NAMALWA (cell line): ENCODE results near the gene PNPLA3.

Experiments
- DNase-seq: peaks from one replicate; pipeline ENCODE4 v3.0.0-alpha.2; 2015; ENCODE audit warnings: low spot score

The PNPLA3 gene

DNA sequence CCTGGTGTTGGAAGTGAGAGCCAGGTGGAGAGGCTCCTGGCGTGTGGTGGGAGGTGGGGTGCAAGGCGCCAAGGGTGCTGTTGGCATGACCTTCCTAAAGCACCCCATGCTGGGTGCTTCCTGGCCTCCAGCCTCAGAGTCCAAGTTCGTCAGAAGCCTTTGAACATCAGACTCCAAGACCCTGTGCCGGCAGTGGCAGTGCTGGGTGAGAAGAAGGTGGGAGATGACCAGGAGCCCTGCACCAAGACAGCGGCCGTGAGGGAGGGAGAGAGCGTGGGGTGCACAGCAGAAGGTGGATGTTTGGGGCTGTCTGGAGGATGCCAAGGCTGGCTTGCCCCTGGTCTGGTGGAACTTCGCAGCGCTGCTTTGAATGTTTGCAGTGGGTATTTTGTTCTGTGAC, 70.8 kb downstream of the PNPLA3 start:
- no peak for DNase-seq

DNA sequence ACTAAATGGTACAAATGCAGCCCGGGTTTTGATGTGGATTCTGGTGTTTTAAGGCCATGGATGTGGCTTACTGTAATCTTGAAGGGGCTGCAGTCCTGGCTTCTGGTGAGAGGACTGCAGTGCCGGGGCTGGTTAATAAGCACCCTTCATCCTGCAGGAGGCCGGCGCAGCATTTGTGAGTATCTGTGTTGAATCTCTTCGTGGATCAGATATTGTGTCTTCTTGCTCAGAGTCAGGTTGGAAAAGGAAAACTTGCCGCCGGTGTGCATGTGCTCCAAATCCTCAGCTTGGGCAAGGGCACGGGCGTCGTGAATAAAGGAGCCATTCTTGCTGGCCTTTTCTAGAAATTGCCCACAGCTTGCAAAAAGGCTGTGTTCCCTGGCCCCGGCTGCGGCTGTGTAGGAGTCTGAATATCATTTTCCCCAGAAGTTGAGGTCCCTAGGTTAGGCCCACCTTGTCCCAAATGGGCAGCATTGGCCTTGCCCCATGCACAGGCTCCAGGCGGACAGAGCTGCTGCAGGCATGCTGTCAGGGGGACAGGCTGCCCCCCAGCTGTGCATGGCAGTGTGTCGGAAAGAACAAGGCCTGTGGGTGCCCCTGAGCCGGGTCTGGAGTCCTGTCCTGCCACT, 71.6 kb downstream of the PNPLA3 start:
- no peak for DNase-seq

DNA sequence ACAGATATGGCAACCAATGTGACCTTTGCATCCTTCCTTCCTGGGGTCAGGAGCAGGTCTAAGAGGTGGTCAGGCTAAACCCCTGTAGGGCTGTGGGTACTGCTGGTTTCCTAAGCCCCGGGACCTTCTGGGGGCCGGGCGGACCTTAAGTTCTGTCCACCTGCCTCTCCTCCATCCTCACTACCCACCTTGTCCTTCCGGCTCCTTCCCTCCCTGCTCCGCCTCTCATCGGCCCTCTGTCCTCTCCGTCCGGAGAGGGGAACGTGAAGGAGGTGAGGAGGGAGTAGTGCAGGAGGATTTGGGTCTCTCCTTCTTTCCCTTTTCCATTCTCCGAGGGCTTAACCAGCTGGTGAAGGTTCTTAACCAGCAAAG, 72.2 kb downstream of the PNPLA3 start:
- no peak for DNase-seq

DNA sequence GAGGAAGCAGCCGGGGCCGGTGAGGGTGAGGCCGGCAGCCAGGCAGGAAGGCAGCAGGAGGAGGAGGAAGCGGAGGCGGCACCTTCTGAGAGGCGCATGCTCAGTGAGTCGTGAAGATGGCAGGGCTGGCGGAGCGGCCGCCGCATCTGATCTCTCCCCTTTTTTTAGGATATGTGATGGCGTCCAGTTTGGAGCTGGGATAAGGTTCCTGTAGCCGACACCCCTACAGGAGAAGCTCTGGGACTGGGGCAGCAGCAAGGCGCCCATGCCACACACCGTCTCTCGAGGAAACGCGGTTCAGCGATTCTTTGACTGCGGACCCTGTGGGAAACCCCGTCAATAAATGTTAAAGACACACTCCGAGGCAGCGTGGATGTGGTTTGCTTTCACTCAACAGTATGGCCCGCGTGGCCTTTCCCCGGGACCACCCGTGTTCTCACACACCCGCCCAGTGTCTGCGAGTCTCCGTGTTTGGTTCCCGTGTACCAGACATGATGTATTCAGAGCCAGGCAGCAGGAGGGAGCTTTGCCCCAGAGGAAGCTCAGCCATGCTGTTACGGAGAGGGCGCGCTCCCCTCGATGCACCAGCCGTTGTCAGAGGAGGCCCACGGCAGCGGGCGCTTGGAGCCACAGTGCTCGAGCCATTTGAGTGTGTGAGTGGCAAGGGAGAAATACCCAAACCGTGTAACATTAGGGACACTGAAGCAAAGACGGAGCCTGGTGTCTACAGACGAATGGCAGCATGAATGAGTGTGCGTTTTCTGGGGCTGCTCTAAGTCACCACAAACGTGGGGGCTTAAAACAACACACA, 72.8 kb downstream of the PNPLA3 start:
- no peak for DNase-seq

DNA sequence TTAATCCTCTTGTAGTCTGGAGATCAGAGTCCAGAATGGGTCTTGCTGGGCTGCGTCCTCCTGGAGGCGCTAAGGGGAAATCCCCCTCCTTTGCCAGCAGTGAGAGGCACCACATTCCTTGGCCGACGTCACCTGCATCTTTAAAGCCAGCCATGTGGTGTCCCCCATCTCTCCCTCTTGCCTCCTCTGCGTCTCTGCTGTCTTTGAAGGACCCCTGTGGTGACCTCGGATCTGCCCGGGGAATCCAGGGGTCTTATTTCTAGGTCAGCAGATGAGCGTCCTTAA, 73.3 kb downstream of the PNPLA3 start:
- DNase-seq = no peak
